Hepatic stellate cell (primary cell): ENCODE results near the gene BDKRB1.
A peak's percentile ranks its signal among the peaks of the same experiment; 100 is the strongest.
"Not testable (repeated sequence)": the region's sequence is repeated elsewhere in the genome, so short reads cannot be mapped to it uniquely, and the experiment has no call there.

Experiments
- DNase-seq: peaks from one replicate; pipeline ENCODE4 v3.0.0; 2011; ENCODE audit warnings: low spot score

Gene BDKRB1

DNA sequence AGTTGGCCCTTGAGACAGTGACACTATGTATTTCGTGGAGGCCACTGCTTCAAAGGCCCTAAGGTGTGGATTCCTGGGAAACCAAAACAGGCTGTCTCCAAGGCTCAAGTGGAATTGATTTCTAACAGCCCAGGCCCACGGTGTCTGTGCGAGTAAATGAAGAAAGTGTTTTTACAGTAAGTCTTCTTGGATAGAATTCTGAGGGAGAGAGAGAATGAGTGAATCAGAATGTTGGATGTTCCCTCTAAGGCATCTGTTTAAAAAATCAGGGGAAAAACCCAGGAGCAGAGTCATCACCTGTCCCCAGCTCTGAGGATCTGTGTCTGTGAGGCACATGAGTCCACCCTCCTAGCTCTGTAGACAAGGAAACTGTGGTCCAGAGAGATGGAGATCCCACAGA lies 22.3 kb upstream of the BDKRB1 start:
- no peak for DNase-seq

DNA sequence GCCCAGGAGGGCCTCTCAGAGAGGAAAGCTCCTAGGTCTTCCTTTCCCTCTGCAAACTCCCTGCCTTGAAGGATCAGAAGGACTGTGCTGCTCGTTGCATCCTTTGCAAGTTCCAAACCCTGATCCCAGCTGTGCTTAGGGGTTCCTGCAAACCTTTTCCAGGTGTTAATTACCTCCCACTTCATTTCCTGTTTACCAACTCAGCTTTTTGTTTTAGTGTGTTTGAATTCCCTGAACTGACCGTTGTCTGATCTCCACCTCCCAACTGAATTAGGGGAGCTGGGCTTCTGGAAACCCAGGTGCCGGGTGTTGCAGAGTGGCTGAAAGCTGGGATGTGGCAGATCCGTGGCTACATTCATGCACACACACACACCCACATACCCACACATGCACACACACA lies 20.6 kb upstream of the BDKRB1 start:
- no peak for DNase-seq

DNA sequence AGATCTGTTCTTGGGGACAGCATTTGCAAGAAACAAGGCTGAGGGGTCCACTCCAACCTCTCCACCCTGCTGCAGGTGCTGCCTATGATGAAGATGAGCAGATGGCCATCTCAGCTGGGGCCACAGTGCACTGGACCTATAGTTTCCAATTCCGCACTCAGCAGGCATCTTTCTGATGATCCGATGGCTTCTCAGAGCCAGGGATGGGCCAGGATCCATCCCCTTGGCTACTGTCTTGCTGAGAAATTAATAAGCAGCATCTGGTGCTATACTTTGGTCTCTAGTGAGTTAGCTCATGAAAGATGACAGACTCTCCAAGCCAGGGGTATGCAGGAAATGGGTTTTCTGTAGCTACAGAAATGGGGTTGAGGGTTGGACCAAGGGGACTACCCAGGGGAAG lies 18.4 kb upstream of the BDKRB1 start:
- no peak for DNase-seq

DNA sequence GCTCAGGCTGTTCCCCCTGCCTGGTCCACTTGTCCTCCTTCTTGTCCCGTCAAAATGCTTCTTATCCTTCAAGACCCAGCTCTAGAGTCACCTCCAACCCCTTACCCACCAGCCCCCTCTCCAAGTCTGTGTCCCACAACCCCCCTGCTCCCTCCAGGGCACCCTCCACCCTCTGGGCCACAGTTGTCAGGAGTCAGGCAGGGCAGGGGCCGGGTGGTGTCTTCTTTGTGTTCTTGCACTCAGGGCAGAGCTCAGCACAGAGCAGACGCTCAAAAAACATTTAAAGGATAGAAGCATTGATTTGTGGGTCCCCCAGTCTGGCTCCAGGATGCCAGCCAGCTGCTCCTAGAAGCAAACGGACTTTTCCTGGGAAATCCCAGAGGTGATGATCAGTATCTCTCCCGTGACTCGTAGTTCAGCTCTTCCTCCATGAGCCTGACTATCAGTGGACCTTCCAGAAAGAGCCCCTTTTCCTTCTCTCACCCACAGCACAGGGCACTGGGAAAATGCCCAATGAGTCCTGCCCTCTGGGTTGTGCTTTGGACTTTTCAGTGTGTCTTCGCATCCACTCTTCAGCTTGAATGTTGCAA lies 17.2 kb upstream of the BDKRB1 start:
- DNase-seq = no peak

DNA sequence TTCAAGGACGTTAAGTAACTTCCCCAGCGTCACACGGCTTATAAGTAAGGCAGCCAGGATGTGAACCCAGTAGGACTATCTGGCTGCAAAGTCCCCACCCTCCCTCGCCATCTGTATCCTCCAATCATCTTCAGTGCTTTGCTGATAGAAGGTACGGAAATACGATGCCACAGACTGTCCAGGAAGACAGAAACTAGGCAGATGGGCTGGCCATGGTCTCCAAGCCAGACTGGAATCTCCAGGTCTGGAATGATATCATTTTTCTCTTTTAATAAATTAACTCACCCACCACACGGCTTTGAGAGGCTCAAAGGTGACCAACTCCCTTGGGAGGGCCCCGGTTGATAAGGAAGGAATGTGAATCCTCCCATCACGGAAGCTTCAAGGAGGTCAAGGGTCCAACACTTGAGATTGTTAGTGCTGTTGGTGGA lies 16.3 kb upstream of the BDKRB1 start:
- DNase-seq = no peak

DNA sequence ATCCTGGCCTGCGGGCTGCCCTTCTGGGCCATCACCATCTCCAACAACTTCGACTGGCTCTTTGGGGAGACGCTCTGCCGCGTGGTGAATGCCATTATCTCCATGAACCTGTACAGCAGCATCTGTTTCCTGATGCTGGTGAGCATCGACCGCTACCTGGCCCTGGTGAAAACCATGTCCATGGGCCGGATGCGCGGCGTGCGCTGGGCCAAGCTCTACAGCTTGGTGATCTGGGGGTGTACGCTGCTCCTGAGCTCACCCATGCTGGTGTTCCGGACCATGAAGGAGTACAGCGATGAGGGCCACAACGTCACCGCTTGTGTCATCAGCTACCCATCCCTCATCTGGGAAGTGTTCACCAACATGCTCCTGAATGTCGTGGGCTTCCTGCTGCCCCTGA lies 15.4 kb upstream of the BDKRB1 start:
- no peak for DNase-seq

DNA sequence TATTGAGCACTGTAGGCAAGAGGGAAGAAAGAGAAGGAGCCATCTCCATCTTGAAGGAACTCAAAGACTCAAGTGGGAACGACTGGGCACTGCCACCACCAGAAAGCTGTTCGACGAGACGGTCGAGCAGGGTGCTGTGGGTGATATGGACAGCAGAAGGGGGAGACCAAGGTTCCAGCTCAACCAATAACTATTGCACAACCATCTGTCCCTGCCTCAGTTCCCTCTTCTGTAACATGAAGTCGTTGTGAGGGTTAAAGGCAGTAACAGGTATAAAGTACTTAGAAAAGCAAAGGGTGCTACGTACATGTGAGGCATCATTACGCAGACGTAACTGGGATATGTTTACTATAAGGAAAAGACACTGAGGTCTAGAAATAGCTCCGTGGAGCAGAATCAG lies 13.9 kb upstream of the BDKRB1 start:
- no peak for DNase-seq

DNA sequence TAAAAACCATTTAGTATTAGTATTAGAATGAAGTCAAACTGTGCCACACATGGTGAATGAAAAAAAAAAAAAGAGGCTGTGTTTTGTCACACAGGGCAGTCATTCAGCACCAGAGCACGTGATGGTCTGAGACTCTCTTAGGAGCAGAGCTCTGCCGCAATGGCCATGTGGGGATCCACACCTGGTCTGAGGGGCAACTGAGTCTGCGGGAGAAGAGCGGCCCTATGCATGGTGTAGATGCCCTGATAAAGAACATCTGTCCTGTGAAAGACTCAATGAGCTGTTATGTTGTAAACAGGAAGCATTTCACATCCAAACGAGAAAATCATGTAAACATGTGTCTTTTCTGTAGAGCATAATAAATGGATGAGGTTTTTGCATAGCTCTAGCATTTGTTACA lies 12.2 kb upstream of the BDKRB1 start:
- no peak for DNase-seq

DNA sequence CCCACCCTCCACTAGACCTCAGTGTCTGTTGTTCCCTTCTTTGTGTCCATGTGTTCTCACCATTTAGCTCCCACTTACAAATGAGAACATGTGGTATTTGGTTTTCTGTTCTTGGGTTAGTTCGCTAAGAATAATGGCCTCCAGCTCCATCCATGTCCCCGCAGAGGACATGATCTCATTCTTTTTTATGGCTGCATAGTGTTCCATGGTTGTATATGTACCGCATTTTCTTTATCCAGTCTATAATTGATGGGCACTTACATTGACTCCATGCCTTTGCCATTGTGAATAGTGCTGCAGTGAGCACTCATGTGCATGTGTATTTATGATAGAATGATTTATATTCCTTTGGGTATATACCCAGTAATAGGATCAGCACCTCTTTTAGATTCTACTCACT lies 10.9 kb upstream of the BDKRB1 start:
- not testable (repeated sequence) for DNase-seq

DNA sequence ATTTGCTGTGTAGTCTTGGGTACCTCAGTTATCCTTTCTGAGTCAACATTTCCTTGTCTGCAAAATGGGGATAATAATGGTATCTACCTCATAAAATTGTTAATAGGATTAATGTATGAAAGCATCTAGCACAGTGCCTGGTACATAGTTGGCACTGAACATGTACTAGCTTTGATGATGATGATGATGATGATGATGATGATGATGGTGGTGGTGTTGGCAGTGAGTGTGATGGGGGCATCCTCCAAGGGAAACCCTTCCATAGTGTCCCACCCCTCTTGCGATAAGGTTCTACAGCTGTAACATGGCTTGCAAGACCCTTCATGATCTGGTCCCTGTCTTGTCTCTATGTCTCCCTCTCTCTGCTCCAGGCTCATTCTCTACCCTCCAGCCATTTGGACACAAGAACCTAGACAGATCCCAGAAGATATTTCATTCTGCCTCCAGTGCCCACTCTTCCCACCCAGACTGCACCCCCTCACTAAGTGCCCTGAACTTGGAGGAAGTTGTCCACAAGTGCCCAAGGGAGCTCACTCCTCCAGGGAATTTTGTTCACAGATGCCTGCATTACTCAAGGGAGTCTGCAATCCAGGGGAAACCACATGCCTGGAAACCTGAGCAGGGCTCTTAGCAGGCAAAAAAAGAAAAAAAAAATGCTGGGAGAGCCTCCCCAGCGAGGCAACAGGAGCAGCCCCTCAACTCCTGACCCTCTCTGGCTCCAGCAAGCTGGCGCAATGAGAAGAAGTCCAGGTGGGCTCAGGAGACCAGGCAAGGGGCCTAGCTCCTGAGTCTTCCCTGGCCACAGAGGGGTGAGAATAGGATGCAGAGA lies 10.1 kb upstream of the BDKRB1 start:
- DNase-seq = peak; percentile 78

DNA sequence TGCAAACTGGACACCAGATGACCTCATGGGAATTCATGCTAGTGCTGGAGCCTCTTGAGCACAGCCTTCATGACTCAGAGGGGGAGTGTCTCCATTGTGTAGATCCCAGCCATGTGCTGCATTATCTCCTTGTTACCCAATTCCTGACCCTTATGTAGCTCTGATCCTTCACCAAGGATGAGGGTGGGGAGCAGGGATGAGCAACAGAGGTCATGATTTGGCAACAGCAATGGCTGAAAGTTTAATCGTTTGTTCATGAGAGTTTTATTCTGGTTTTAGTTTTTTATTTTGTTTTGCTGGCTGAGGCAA lies 9.5 kb upstream of the BDKRB1 start:
- DNase-seq = peak; percentile 96

DNA sequence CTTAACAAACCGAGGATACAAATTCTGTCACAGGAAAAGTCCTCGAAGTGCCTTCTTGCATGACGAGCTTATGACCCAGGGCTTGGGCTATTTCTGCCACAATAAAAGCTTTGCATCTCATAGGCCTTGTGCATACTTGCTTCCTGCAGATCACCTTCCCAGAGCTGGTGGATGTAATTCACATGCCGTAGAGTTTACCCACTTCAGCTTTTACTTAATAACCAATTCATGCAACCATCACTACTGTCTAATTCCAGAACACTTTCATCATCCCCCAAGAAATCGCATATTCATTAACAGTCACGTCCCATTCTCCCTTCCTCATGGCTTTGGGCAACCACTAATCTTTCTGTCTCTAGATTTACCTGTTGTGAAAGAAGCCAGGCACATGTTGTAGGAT lies 9.0 kb upstream of the BDKRB1 start:
- DNase-seq = no peak

DNA sequence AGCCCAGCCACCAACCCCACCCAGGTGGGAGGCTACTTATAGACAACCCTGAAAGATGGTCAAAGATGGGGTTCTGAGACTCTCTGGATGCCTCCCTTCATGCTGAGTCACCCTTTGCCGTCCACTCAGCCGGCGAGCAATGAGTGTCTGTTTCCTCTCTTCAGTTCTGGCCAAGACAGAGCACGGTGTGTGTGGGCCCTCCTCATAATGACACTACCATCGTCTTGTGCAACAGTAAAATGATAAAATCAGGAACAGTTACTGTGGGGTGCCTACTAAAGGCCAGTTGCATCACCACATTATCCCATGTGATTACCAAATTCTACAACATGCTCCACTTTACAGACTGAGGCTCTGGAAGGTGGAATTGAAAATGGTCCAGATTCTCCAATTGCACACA lies 7.0 kb upstream of the BDKRB1 start:
- DNase-seq = peak; percentile 59

DNA sequence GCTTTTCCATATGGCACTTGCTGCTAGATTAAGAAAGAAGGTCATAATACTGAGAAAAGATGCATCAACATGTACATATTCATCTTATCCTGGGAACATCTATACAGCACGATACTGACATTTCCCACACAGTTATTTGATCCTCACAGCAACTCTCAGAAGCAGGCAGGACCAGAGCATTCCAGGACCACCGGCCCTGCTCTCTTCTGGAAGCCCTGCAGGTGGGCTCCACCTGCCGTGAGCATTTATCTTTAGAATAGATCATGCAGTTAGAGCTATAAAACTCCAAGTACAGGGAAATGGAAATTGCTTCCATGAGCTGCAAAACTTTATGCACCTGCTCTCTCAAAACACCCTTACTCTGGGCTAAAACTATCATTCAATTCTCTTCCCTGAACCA lies 5.5 kb upstream of the BDKRB1 start:
- DNase-seq = no peak

DNA sequence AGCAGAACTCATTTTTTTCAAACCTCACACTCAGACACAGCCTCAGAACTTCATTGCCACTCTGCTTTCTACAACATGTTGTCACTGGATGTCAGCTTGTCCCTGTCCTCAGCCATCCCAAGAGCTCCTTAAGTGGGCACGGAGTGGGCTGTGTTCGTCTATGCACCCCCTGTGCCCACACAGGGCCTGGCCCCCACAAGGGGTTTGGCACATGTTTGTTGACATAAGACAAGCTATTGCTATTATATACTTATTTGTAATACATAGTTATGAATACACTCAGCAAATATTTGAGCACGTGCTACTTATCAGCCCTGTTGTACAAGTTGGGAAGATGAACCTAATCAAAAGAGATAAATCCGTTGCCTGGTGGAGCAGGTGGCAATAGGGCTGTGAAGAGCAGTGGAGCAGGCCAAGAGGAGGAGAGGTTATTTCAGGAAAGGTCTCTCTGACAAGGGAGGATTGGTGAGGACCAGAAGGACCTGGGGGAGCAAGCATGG lies 4.3 kb upstream of the BDKRB1 start:
- DNase-seq = no peak

DNA sequence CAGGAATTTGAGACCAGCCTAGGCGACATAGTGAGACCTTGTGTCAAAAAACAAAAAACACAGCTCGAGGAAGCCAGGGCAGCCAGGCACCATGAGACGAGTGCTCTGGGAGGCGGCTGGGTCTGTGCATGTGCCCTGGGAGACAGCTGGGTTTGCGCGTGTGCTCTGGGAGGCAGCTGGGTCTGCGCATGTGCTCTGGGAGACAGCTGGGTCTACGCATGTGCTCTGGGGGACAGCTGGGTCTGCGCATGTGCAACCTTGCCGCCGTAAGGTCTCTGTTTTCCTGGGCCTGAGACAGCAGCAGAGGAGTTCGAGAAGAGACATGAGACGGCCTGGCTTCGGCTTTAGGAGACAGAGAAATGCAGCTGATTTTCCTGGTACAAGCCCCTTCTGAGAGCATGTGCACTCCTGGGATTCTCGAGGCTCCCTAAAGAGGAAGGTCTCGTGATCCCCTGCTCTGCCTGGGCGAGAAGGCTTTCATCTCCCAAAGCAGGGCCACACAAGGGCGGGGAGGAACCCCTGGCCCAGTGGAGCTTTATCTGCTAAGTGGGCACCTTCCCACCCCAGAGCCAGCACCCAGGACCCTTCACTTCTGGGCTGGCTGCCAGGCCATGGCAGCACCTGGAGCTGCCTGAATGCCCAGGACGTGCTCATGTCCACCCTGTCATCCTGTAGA lies 3.5 kb upstream of the BDKRB1 start:
- DNase-seq = no peak

DNA sequence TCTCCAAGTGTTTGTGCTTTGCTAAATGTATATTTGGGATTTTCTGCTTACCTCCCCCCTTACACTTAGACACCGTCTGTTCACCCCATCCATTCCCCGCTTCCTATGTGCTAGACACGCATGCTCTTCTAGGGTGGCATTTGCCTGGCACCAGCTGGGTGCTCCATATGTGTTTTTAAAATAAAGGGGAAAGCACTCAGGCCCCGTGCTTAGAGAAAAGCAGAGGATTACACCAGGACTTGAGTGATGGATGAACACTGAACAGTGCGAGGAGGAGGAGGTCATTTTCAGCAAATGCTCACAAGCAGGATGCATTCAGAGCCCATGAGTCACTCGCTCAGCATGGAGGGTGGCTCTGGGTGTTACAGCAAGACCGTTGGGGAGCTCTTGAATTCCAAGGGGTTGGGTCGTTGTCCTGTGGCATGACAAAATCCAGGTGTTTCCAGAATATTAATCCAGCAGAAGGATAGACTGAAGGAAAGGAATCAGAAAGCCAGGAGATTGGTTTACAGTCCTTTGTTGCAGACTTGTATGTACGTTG lies 2.9 kb upstream of the BDKRB1 start:
- peak; percentile 90 for DNase-seq

DNA sequence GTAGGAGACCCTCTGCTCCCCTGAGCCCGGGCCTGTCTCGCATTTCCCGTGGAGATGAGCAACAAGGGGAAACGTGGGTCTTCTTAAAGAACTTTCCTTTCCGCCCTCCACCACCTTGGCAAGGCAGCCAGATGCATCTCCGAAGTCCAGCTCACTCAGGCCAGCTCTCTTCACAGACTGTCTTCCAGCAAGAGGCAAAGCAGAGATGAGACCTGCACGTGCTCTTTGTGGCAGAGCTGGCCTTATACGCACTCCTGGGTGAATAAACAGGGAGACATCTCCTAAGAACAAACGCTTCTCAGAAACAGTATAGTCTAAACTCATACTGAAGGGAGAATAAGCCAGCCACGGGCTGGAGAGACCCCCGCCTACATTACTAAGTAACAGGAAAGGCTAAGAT lies 1.3 kb upstream of the BDKRB1 start:
- DNase-seq = no peak

DNA sequence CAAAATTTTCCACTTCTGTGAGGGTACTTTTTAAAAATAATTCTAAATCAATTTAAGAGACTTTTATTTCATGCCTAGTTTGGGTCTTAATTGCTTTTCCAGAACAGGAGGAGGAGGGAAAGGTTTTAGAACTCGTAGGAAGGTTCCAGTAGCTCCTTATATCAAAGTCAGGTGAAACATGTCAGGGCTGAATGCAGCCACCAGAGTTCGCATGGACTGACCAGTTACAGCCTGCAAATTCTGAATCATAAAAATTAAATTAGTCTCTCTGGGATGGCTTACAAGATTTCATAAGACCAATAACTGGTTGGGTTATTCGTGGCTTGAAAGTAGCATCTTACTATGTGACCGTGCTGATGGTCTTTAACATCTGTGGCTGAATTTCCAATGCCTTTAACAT lies 397 bp downstream of the BDKRB1 start:
- DNase-seq = peak; percentile 42

DNA sequence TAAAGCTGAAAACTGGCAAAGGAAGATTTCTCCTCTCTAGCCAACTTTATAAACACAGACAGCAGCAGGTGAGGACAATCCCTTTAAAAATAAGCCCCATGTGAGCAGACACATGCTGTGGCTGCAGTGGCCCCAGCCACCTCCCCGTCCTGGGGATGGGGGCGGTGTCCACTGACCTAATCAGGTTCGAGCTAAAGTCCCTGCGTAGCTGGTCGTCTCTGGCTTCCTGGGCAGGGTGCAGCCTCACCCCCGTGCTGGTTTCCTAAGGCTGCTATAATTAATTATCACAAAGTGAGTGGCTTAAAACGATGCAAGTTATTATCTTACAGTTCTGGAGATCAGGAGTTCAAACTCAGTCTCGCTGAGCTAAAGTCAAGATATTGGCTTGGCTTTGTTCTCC lies 1.0 kb downstream of the BDKRB1 start:
- DNase-seq = no peak

DNA sequence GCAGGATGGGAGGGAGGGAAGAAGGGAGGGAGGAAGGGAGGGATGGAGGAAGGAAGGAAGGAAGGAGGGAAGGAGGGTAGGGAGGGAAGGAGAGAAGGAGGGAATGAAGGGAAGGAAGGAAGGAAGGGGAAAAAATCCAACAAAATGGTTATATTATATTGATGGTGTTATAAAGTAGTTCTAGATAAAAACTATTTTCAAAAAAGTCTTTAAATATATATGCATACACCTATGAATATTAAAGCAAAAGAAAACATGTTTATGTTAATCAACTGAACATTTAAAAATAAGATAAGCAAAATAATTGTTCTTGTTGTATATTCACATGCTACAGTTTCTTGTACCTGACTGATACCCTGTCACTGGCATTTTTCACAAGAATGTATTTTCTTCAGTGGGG lies 1.9 kb downstream of the BDKRB1 start:
- no peak for DNase-seq

DNA sequence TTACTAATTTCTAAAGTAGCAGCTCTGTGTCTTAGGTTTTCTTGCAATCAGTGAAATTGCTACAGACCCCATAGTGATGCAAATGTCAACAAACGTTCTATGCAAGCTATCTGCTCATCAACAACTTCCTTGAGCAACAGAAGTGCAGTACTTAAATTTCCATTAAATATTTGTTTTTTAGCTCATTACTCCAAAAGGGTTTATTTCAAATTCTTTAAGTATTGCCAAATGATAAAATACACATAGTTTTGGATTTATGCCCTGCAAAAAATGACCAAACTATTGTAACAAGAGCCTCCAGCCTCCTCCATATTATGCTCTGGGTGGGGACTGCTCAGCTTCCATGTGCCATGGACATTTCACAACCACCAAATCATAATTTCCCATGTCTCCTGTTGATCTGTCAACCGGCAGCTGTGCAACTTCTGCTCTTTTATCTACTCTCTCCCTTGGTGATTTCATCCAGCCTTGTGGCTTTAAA lies 4.4 kb downstream of the BDKRB1 start:
- peak; percentile 82 for DNase-seq

DNA sequence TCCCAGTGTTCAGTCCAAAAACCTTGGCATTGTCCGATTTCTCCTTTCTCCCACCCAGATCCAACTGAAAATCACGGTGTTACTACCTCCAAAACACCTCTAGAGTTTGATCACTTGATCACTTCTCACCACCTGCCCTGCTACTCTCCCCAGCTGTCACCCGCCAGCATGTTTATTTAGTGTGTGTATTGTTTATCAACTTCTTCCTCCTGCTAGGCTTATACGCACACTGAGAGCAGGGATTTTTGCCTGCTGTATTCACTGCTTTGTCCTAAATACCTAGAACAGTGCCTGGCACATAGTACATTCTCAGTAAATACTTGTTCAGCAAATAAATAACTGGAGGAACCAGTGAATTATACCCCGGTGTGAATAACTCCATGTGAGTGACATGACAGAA lies 5.0 kb downstream of the BDKRB1 start:
- no peak for DNase-seq
